MCF 10A (cell line): ENCODE results near the gene C17orf113. TPM values are rescaled to one million over a fixed set of nuclear protein-coding genes. Genes with fewer than 3 reads are reported as not detected.

Experiments used
- BruUV-seq: library from RNA; stranded (reverse); fragments of 400-500 nt; replicated peaks from 2 replicates; lab custom pipeline; 2021; lab: Mats Ljungman, UMichigan
- CTCF ChIA-PET: fragments of 300-600 bp; sonication (Branson Sonifier 250); formaldehyde crosslinking; extraction: SDS; loops from one replicate; lab custom pipeline; 2021; ENCODE audit warnings: antibody characterized with exemption, inconsistent platforms; lab: Yijun Ruan, JAX
- POLR2A ChIA-PET: fragments of 300-600, 350-650 bp; sonication (Branson Sonifier 250); formaldehyde crosslinking; extraction: SDS; loops from one replicate; lab custom pipeline; 2020; ENCODE audit warnings: antibody characterized with exemption, inconsistent platforms; lab: Yijun Ruan, JAX
- DNase-seq: peaks from one replicate; pipeline ENCODE4 v3.0.0-alpha.2; 2018; ENCODE audit not compliant: unreplicated experiment
- H3K27ac Mint-ChIP-seq: one replicate; pipeline ENCODE4 v1.8.0; 2022; ENCODE audit warnings: mild to moderate bottlenecking, low read depth, mixed read lengths; ENCODE audit not compliant: unreplicated experiment
- H3K27me3 Mint-ChIP-seq: one replicate; pipeline ENCODE4 v1.8.0; 2022; ENCODE audit warnings: mixed read lengths; ENCODE audit not compliant: insufficient read depth, unreplicated experiment
- H3K36me3 Mint-ChIP-seq: one replicate; pipeline ENCODE4 v1.8.0; 2022; ENCODE audit warnings: mild to moderate bottlenecking, moderate library complexity, mixed read lengths; ENCODE audit not compliant: insufficient read depth, unreplicated experiment
- H3K4me1 Mint-ChIP-seq: one replicate; pipeline ENCODE4 v1.8.0; 2022; ENCODE audit warnings: mixed read lengths; ENCODE audit not compliant: insufficient read depth, unreplicated experiment
- H3K4me3 Mint-ChIP-seq: one replicate; pipeline ENCODE4 v1.8.0; 2022; ENCODE audit warnings: mild to moderate bottlenecking, moderate library complexity, mixed read lengths; ENCODE audit not compliant: unreplicated experiment
- H3K9me3 Mint-ChIP-seq: one replicate; pipeline ENCODE4 v1.8.0; 2022; ENCODE audit warnings: mixed read lengths; ENCODE audit not compliant: unreplicated experiment
- CTCF ChIP-seq: fragments of 200-600 bp; IDR thresholded peaks from one replicate; pipeline ENCODE4 v1.8.0; 2022; ENCODE audit warnings: antibody characterized with exemption, mild to moderate bottlenecking; ENCODE audit not compliant: unreplicated experiment
- intact Hi-C: fragments of 100-400 bp; cut with micrococcal nuclease; formaldehyde crosslinking; loops from 2 replicates; pipeline ENCODE4 v1.14.1; 2022
- total RNA-seq: library from RNA; stranded (reverse); gene quantifications from 2 replicates; pipeline ENCODE4 v1.2.3, GENCODE V29; 2022

C17orf113 gene
- total RNA-seq, 1 experiment from 2014 or later = 0.72 TPM

GRCh38 chr17:42071810-42072209 lies 21.4 kb upstream of the C17orf113 start:
- Mint-ChIP-seq H3K27me3 (peaks cover 12% of the 10 kb centered on the region), H3K9me3 (no peaks in the 10 kb centered on the region), H3K4me3 (no peak overlapping the region), H3K27ac (no peak overlapping the region), H3K4me1 (no peaks in the 10 kb centered on the region), H3K36me3 (no peaks in the 10 kb centered on the region)
- ChIA-PET CTCF (interaction anchor here (0.9 kb wide), 1 partner anchor 30 kb away, joined by 3 read pairs; no protein-coding TSS in a partner anchor), POLR2A (no interaction called here)
- no TSS peak for BruUV-seq
- DNase-seq = no peak
- no peak for TF ChIP-seq CTCF
- intact Hi-C loops = no loop called here

GRCh38 chr17:42068979-42069378 lies 18.6 kb upstream of the C17orf113 start:
- no peaks in the 10 kb centered on the region for H3K9me3 Mint-ChIP-seq
- no peak for TF ChIP-seq CTCF
- POLR2A ChIA-PET = interaction anchor here (0.6 to 1.1 kb wide), 2 partner anchors 51 to 310 kb away, joined by 3 to 5 read pairs; partner anchors contain the start of gene DNAJC7
- no peaks in the 10 kb centered on the region for H3K4me1 Mint-ChIP-seq
- H3K27me3 Mint-ChIP-seq = peaks cover 12% of the 10 kb centered on the region
- H3K4me3 Mint-ChIP-seq = no peak overlapping the region
- no peak for DNase-seq
- H3K27ac Mint-ChIP-seq = no peak overlapping the region
- intact Hi-C loops = no loop called here
- no TSS peak for BruUV-seq
- H3K36me3 Mint-ChIP-seq = no peaks in the 10 kb centered on the region
- CTCF ChIA-PET = interaction anchor here (0.8 to 2.0 kb wide), 5 partner anchors 13 to 459 kb away, joined by 3 to 9 read pairs (median 5); partner anchors contain the start of gene NKIRAS2

- peaks cover 12% of the 10 kb centered on the region for H3K27me3 Mint-ChIP-seq
- POLR2A ChIA-PET = no interaction called here
- CTCF ChIA-PET = interaction anchor here (0.5 to 4.4 kb wide), 24 partner anchors 9 to 471 kb away, joined by 3 to 37 read pairs (median 4); partner anchors contain the start of gene DHX58
- H3K36me3 Mint-ChIP-seq = no peaks in the 10 kb centered on the region
- intact Hi-C loops = loop anchor here (1.0 kb wide), 2 partner anchors 34 to 49 kb away; no protein-coding TSS in a partner anchor
- H3K27ac Mint-ChIP-seq = no peak overlapping the region
- no peak overlapping the region for H3K4me3 Mint-ChIP-seq
- H3K4me1 Mint-ChIP-seq = no peaks in the 10 kb centered on the region
- DNase-seq = peak; percentile 61
- no peaks in the 10 kb centered on the region for H3K9me3 Mint-ChIP-seq
- TF ChIP-seq CTCF = peak; percentile 85
- BruUV-seq = no TSS peak
These were observed 17.1 kb upstream of the C17orf113 start for GRCh38 chr17:42067371-42068091.

GRCh38 chr17:42065201-42065600 lies 14.8 kb upstream of the C17orf113 start:
- no peaks in the 10 kb centered on the region for H3K4me1 Mint-ChIP-seq
- CTCF ChIA-PET = interaction anchor here (1.1 to 4.4 kb wide), 4 partner anchors 9 to 51 kb away, joined by 4 to 37 read pairs (median 6); partner anchors contain the start of gene DHX58

More at GRCh38 chr17:42065201-42065600, 14.8 kb upstream of the C17orf113 start:
- no TSS peak for BruUV-seq
- no peak overlapping the region for H3K27ac Mint-ChIP-seq
- H3K27me3 Mint-ChIP-seq = no peaks in the 10 kb centered on the region
- no peaks in the 10 kb centered on the region for H3K36me3 Mint-ChIP-seq
- no peak for DNase-seq
- intact Hi-C loops = no loop called here
- POLR2A ChIA-PET = interaction anchor here (0.5 kb wide), 1 partner anchor 328 kb away, joined by 4 read pairs; no protein-coding TSS in a partner anchor
- TF ChIP-seq CTCF = no peak
- no peak overlapping the region for H3K4me3 Mint-ChIP-seq
- H3K9me3 Mint-ChIP-seq = no peaks in the 10 kb centered on the region
